ENCODE measurements around the gene P2RY14.

DNA sequence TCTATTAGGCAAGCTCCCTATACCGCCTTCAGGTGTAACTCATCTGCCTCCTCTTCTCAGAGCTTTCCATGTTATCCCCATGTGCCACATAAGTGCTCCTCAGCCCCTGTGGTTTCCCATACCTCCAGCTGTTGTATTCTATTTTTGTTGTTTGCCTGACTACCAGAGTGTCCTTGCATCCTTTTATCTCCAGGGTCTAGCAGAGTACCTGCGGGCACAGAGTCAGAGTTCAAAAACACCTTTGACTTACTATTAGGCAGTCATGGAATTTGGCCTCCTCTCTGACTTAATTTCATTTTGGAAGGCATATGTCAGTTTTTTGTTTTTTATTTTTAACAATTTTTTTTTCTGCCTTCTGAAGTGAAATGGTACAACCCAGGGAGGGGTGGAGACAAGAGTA is 31.2 kb upstream of the P2RY14 start:
- TF ChIP-seq, protein P1, sequence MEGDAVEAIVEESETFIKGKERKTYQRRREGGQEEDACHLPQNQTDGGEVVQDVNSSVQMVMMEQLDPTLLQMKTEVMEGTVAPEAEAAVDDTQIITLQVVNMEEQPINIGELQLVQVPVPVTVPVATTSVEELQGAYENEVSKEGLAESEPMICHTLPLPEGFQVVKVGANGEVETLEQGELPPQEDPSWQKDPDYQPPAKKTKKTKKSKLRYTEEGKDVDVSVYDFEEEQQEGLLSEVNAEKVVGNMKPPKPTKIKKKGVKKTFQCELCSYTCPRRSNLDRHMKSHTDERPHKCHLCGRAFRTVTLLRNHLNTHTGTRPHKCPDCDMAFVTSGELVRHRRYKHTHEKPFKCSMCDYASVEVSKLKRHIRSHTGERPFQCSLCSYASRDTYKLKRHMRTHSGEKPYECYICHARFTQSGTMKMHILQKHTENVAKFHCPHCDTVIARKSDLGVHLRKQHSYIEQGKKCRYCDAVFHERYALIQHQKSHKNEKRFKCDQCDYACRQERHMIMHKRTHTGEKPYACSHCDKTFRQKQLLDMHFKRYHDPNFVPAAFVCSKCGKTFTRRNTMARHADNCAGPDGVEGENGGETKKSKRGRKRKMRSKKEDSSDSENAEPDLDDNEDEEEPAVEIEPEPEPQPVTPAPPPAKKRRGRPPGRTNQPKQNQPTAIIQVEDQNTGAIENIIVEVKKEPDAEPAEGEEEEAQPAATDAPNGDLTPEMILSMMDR (IDR thresholded peaks at IDR 0.05 in 2 of 3, conservative IDR thresholded peaks at IDR 0.05 in 1 of 3; ENCODE audit: control insufficient read depth in 2 of 3, extremely low read depth in 1 of 3, insufficient read depth in 1 of 3, low read depth in 3 of 3, low read length in 3 of 3): no peak
- no peak for TF ChIP-seq POLR2AphosphoS5 (IDR thresholded peaks at IDR 0.05; ENCODE audit: low read length)
- no peak for TF ChIP-seq MTA3 (IDR thresholded peaks at IDR 0.05; ENCODE audit: borderline replicate concordance, low read length)
- TF ChIP-seq SMC3 (IDR thresholded peaks at IDR 0.05; ENCODE audit: borderline replicate concordance, low read length): no peak
- no peak for TF ChIP-seq SMAD1 (IDR thresholded peaks at IDR 0.05; ENCODE audit: low read depth, partially characterized antibody)
- no peak for TF ChIP-seq NFIC (IDR thresholded peaks at IDR 0.05; ENCODE audit: low read depth, low read length)
- TF ChIP-seq POLR2A (IDR thresholded peaks at IDR 0.05; ENCODE audit: low read depth, low read length): no peak
- TF ChIP-seq, protein P2, sequence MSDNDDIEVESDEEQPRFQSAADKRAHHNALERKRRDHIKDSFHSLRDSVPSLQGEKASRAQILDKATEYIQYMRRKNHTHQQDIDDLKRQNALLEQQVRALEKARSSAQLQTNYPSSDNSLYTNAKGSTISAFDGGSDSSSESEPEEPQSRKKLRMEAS (IDR thresholded peaks at IDR 0.05; ENCODE audit: low read depth, low read length): no peak
- TF ChIP-seq EGR1 (IDR thresholded peaks at IDR 0.05; ENCODE audit: borderline replicate concordance in 1 of 2, low read depth in 2 of 2, low read length in 2 of 2): no peak
- no peak for TF ChIP-seq SIX5 (IDR thresholded peaks at IDR 0.05; ENCODE audit: low read depth, low read length, severe bottlenecking)
- no peak for TF ChIP-seq MXI1 (IDR thresholded peaks at IDR 0.05; ENCODE audit: low read depth, low read length)
- TF ChIP-seq CEBPB (IDR thresholded peaks at IDR 0.05; ENCODE audit: borderline replicate concordance in 1 of 2, low read depth in 2 of 2, low read length in 2 of 2): no peak
- no peak for TF ChIP-seq ATF7 (IDR thresholded peaks at IDR 0.05; ENCODE audit: low read depth)
- TF ChIP-seq CHD4 (IDR thresholded peaks at IDR 0.05): no peak

Data from GM12878 (cell line).